Pulmonary artery endothelial cell (primary cell): Measurements from ENCODE around the gene LNX1. TPM values are rescaled to one million over a fixed set of nuclear protein-coding genes. Genes with fewer than 3 reads are reported as not detected.
A peak's percentile ranks its signal among the peaks of the same experiment; 100 is the strongest.

ENCODE experiments used
- DNase-seq: peaks from one replicate; pipeline ENCODE4 v3.0.0-alpha.2; 2011; ENCODE audit warnings: low read depth, low spot score
- total RNA-seq: library from RNA; depleted of rRNA; stranded (reverse); fragments of >200 nt; gene quantifications from 2 replicates; pipeline ENCODE4 v1.2.3, GENCODE V29; 2014

Gene LNX1
- 2.6 and 6.1 TPM in 2 replicates for total RNA-seq

DNA sequence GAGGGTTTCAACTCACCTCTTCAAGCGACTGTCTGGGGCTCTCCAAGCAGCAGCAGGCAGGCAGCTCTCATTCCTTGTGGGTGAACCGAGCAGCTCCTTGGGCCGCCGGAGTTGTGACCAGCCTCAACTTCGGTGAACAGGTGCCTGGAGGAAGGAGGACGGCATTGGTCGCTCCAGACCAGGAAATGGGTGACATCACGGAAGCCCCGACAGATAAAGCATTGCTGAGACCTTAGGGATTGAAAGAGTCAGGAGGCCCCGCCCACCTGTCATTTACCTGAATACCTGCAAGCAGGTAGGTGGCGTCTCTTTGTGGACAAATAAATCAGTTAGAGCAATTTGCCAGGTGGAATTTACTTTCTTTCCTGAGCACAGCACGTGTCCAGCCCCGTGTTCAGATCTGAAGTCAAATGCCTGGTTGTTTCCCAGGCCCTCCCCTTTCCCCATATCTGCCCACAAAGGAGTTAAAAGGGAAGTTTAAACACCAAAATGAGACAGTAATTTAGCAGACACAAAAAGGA is at the start of gene LNX1:
TSS of gene LNX1 (minus strand) at position 115 of the 521 bp plus-strand sequence. CDS start 17,484 bp downstream, outside the sequence.
- no peak for DNase-seq

DNA sequence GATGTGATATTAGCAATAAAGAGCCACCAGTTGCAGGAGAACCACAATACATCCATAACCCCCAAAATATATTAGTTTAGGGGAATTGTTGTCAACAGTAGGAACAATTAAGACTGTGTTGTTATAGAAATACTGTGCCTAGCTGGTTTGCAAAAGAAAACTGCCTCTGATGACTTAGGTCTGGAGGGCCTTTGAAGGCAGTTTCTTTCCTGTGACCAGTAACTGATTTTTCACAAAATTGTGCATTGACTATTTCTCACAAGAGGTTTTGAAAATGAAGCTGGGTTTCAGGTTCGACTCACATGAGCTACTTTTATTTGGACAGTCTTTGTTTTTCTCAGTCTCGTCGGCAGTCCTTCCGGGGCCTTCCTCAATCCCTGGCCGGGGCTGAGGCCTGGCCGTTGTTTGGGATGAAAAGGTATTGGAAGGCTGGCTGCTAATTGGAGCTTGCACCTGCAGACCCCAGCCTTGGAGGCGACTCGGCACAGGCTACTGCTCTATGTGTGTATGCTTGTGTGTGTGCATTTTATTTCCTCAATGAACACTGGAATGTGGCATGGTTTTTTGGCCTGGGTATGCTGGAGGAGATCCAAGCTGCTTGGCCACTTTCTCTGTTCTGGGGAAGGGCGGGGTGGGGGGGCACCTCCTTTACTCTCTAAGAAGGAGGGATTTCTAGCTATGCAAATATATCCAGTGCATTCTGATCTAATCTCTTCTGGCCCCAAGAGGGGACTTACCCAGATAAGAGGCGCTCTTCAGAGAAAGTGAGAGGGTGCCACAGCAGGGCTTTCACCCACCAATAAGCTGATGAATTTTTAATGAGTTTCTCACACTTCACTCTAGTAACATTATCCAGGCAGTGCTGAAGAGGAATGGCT is 49.5 kb upstream of the LNX1 start:
- no peak for DNase-seq

DNA sequence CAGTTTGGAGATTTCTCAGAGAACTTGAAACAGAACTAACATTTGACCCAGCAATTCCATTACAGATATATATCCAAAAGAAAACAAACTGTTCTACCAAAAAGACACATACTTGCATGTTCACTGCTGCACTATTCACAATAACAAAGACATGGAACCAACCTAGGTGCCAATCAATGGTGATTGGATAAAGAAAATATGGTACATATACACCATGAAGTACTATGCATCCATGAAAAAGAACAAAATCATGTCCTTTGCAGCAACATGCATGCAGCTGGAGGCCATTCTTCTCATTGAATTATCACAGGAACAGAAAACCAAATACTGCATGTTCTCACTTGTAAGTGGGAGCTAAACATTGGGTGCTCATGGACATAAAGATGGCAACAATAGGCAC is 47.6 kb upstream of the LNX1 start:
- DNase-seq = no peak

DNA sequence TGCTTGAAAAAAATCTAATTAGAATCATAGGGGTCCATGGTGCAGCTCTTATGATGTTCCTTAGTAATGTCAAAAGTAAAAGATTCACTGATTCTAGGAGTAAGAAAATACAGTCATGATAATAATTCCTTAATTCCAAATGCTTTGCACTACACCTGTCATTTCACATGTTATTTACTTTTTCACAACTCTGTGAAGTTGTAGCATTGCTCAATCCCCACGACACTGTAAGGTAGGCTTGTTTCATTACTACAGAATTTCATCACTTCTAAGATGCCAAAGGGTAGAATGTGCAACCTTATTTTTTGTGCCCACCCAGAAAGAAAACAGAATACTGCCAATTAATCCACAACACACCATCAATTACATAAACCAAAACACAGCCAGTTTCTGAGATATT is 46.1 kb upstream of the LNX1 start:
- DNase-seq = no peak

DNA sequence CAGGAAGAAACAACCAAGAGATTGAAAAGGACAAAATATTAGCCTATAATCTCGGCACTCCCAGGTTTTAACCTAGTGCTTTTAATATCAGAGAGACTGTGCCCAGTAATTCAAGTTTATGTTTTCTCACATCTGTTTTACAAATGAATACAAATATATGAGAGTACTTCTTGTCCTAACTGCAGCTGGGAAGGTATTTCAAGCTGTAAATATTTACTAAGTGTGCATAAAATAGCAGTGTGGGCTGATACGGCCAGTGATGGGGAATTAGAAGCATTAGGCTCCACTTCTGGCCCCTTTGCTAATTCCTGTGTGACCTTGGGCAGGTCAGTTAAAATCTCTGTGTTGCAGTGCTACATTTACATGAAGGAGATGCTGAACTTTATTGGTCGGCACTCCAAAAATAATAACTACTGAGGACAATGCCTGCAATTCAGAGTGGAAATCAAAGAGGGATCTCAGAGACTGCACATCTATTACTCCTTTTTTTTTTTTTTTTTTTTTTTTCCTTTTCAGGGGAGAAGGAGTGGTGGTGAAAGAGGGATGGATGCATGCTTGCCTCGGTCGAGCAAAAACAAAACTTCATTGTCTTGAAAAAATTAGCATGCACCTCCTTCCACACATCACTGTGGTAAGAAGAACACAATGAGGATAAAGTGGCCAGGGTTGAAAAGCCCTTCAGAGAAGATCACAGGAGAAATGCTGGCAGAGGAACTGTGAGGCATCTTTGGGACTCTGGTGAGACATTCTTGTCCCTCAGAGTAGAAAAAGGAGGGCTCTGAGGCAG is 44.6 kb upstream of the LNX1 start:
- DNase-seq = no peak

DNA sequence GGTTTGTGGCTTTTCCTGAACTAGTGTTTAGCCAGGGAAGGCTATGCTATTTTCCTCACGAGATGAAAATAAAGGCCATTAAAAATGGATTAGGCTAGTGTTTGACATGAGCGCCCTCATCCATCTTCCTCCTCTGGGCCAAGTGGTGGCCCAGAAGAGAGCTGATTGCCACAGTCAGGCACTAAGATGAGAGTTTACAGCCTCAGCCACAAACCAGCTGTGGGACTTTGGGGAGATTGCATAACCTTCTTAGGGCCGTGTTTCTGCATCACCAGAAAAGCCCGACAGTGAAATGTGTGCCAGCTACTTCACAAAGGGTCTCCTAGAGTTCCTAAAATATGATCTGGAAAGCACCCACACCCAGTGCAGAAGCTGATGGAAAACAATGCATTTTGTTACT is 42.3 kb upstream of the LNX1 start:
- no peak for DNase-seq

DNA sequence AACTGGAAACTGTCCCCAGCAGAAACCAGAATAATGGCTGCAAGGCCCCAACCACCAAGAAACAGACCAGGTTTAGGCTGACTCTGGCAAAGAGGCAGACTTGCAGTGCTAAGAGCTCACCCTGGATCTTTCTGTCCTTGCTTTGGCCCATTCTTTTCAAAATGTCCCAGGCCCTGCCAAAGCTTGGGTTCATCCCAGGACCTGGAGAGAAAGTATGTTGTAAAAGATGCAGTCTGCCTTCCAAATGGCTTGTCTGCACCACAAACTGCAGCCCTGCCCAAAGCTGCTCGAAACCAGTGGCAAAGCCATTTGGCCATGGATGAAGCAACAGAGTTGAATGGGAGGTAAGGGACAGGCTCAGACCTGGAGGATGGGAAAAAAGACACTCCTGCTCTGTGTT is 38.0 kb upstream of the LNX1 start:
- DNase-seq = no peak

DNA sequence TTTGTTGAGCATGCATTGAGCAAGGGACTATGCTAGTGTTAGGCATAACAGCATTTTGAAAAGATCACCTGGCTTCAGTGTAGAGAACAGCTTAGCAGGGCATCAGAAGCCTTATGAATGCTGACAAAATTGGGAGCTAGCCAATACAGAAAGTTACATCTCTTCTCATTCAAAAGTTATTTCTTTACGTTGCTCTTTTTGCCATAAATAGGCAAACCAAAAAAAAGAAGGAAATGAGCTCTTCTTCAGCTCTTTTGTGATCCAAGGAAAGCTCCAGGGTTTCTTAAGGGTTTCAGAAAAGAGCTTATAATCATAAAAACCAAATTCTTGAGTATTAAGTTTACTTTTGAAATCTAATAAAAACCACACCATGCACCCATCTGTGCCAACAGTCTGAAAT is 35.2 kb upstream of the LNX1 start:
- DNase-seq = no peak

DNA sequence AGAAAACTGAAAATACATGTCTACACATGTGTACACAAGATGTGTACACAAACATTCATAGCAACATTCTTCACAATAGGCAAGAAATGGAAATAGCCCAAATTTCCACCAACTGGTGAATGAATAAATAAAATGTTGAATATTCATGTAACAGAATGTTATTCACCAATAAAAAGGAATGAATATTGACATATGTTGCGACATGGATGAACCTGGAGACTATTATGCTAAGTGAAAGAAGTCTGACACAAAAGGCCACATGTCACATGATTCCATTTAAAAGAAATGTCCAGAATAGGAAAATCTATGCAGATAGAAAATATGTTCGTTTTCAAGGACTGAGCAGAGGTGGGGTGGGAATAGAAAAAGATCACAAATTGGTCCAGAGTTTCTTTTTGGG is 34.6 kb upstream of the LNX1 start:
- DNase-seq = no peak

DNA sequence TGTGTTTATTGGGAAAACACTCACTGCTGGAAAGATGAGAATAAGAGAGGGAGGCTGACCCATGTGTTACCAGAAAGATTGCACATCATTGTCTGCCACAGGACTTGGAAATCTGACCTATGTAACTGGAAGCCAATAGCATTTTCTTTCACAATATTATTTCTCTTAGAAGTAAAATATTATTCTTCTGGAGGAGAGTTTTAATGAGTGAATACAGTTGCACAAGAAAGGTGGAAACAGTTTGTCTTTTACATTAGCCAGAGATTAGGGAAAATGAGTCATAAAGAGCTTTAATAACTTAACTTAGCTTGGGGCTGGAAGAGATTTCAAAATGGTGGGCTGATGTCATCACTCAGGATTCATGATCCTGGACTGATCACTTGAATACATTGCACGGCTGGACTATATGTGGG is 31.5 kb upstream of the LNX1 start:
- no peak for DNase-seq

DNA sequence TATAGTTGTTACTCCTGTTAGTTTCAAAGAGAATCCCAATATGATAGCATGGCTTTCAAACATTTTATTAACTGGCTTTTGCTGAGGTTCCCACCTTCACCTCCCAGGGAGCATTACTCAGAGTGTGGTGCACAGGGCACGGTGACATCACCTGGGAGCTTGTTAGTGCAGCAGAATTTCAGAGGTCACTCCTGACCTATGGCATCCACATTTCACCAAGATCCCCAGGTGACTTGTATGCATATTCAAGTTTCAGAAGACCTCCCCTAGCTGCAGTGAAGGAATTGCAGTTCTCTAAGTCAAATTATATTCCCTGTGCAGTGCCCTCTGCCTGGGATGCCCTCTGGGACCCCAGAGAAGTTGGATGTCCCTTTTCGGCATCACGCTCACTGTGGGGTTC is 29.7 kb upstream of the LNX1 start:
- no peak for DNase-seq

DNA sequence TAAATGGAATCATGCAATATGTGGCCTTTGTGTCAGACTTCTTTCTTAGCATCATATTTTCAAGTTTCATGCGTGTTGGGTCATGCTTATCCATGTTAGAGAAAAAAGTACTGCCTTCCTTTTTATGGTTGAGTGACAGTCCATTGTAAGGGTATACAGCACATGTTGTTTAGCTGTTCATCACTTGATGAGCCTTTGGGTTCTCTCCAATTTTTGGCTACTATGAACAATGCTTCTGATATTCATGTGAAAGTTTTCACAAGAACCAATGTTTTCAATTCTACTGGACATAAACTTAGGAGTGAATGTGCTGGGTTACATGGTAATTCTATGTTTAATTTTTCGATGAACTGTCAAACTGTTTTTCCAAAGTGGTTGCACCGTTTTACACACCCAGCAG is 28.1 kb upstream of the LNX1 start:
- no peak for DNase-seq

DNA sequence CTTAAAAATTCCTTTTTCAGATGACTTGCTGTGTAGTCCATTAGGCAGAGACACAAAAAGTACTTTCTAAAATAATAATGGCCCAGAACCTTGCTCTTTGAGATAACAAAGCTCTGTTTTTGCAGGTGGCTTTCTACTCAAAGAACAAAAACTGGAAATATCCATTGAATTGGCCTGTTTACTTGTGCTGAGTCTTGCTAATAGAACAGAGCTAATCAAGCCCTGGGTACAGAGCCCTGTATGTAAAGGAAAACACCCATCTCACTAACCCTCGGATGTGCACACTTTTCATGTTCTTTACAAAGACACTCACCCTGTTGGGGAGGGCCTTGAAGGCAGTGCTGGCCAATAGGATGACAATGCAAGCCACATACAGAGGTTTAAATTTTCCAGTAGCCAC is 27.0 kb upstream of the LNX1 start:
- no peak for DNase-seq

DNA sequence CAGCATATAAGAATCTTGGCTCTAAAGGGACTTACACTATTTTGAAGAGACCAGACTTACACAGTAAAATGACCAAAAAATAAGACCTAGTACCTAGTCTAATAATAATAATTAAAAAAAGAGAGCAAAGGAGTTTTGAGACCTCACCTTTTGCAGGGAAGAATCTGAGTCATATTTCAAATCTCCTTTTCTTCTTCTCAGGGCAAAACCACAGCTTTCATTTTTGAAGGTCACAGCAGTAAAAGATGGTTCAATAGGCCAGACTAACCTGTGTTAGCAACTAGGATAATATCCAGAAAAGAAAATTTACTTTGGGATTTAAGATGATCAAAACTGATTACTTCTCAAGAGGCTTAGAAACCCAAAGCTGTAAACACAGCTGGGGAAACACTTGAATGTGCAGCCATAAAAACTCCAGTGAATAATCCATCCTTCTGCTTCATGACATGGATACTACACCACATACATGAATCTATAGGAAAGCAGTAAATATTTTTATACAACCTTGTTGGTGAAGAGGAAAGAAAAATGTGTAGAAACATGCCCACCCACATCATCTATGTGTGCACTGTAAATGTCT is 25.9 kb upstream of the LNX1 start:
- no peak for DNase-seq

DNA sequence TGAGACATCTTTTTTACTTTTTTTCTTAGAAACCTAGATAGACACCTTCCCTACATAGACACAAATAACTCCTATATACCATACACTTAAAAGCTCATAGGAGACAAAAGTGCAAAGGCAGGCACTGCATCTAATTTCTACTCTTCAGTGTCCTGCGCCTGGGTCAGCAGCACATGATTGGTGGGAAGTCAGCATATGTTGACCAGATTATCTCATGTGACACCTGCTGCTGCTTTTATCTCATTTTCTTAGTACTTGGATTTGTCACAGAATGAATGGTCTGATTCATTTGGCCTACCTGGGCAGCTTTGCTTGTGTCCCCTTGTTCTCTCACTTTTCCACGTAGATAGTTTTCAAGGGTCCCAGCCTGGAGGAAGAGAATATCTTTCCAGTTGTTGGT is 24.9 kb upstream of the LNX1 start:
- no peak for DNase-seq

DNA sequence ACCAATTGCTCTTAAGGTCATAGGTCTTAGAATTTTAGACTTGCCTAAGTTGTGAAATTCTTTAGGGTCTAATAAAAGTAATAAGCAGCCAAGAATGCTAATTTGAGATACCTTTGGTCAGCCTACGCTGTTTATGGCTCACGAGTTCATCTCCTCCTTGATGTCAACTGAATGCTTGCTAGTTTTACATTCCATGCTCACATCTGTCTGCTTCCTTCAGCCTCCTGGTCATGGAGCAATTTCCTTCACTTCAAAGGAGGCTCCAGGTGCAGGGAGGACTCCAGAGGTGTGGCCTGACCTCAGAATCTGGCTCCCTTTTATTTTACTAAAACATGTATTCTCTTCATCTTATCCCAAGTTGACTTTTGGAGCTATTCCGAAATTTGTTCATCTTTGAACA is 23.3 kb upstream of the LNX1 start:
- no peak for DNase-seq

DNA sequence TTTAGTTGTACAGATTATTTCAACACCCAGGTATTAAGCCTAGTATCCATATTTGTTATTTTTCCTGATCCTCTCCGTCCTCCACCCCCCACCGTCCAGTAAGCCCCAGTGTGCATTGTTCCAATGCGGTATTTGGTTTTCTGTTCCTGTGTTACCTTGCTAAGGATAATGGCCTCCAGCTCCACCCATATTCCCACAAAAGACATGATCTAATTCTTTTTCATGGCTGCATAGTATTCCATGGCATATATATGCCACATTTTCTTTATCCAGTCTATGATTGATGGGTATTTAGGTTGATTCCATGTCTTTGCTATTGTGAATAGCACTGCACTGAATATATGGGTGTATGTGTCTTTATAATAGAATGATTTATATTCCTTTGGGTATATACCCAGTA is 22.1 kb upstream of the LNX1 start:
- DNase-seq = no peak

DNA sequence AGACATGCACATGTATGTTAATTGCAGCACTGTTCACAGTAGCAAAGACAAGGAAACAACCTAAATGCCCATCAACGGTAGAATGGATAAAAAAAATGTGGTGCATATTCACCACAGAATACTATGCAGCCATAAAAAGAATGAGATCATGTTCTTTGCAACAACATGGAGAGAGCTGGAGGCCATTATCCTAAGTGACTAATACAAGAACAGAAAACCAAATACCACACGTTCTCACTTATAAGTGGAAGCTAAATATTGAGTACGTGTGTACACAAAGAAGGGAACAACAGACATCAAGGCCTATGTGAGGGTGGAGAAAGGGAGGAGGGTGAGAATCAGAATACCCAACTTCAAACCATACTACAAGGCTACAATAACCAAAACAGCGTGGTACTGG is 17.4 kb upstream of the LNX1 start:
- no peak for DNase-seq

DNA sequence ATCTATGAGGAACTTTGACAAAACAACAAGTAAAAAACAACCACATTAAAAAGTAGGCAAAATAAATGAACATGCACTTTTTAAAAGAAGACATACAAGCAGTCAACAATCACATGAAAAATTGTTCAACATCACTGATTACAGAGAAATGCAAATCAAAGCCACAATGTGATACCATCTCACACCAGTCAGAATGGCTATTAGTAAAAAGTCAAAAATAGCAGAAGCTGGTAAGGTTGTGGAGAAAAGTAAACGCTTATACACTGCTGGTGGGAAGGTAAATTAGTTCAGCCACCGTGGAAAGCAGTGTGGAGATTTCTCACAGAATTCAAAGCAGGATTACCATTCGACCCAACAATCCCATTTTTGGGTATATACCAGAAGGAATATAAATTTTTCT is 17.0 kb upstream of the LNX1 start:
- no peak for DNase-seq

DNA sequence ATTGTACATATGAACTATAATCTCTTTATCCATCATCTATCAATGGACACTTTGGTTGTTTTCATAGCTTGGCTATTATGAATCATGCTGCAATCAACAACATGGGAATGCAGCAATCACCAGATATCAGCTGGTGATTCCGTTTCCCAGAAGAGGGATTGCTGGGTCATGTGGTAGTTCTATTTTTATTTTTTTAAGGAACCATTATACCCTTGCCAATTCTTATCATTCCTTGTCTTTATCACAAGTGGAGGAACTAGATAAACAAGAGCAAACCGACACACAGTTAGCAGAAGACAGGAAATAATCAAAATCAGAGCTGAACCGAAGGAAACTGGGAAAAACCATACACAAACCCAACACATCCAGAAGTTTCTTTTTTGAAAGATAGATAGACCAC is 14.5 kb upstream of the LNX1 start:
- peak; percentile 52 for DNase-seq

DNA sequence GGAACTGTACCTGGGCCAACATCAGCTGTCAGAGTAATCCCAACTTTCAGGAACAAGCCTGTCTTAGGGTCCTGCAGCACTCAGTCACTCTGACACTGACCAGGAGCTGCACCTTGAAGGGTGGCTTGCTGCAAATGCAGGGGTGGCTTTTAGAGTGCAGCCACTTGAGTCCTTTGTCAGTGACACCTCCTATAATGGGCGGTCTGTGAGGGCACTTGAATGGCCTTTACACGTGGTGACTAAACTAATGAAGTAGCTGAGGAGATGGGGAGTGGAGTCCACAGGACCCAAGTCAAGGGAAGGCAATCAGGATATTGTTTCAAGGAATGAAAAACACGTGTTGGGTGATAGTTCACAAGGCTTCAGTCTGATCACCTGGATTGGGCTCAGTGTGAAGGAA is 11.1 kb upstream of the LNX1 start:
- no peak for DNase-seq

DNA sequence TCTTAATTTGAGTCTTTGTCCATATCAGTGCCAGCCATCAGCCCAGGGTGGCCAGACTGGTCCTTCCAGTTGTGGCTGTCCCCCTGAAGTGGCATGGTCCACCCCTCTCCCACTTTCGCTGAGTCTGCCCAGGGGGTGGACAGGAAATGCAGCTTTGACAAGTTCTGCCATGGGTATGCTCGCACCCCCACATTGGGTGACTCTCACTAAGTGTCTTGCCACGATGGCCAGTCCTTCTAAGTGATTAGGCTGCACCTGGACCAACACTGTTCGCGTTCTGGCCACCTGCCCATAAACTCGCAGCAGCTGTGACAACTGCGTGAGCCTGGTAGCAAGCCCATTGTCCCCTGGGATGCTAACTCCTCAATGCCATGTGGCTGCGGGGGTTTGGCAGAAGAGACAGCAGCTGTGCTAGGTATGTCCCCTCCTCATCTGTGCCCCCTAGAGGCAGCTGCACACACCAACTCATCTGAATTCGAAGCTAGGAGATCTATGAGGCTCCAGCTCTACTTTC is 10.0 kb upstream of the LNX1 start:
- no peak for DNase-seq
